Measurements from ENCODE around the gene IL1RAPL1.
"Not testable (repeated sequence)": the region's sequence is repeated elsewhere in the genome, so short reads cannot be mapped to it uniquely, and the experiment has no call there.

IL1RAPL1 gene

GRCh38 chrX:29257521-29257920, 670.3 kb downstream of the IL1RAPL1 start:
- no peak for DNase-seq (ENCODE audit: low read depth, low spot score)

- no peak for DNase-seq (ENCODE audit: low read depth, low spot score)
Observed at GRCh38 chrX:29269390-29269789, 682.1 kb downstream of the IL1RAPL1 start.

- no peak for DNase-seq (ENCODE audit: low read depth, low spot score)
Observed at GRCh38 chrX:29274517-29274916, 687.3 kb downstream of the IL1RAPL1 start.

- DNase-seq (ENCODE audit: low read depth, low spot score) = no peak
Observed at GRCh38 chrX:29275928-29276327, 688.7 kb downstream of the IL1RAPL1 start.

GRCh38 chrX:29281078-29281742, 694.0 kb downstream of the IL1RAPL1 start:
- no peak for DNase-seq (ENCODE audit: low read depth, low spot score)

GRCh38 chrX:29285664-29286063, 698.4 kb downstream of the IL1RAPL1 start:
- DNase-seq (ENCODE audit: low read depth, low spot score) = no peak

- no peak for DNase-seq (ENCODE audit: low read depth, low spot score)
Observed at GRCh38 chrX:29295987-29296680, 708.9 kb downstream of the IL1RAPL1 start.

- no peak for DNase-seq (ENCODE audit: low read depth, low spot score)
Observed at GRCh38 chrX:29297171-29297800, 710.0 kb downstream of the IL1RAPL1 start.

- DNase-seq (ENCODE audit: low read depth, low spot score) = no peak
Observed at GRCh38 chrX:29299684-29300083, 712.4 kb downstream of the IL1RAPL1 start.

GRCh38 chrX:29308726-29309125, 721.5 kb downstream of the IL1RAPL1 start:
- no peak for DNase-seq (ENCODE audit: low read depth, low spot score)

GRCh38 chrX:29315931-29316330, 728.7 kb downstream of the IL1RAPL1 start:
- DNase-seq (ENCODE audit: low read depth, low spot score) = no peak

GRCh38 chrX:29318012-29318411, 730.8 kb downstream of the IL1RAPL1 start:
- no peak for DNase-seq (ENCODE audit: low read depth, low spot score)

GRCh38 chrX:29332429-29332828, 745.2 kb downstream of the IL1RAPL1 start:
- DNase-seq (ENCODE audit: low read depth, low spot score) = not testable (repeated sequence)

GRCh38 chrX:29333091-29333490, 745.8 kb downstream of the IL1RAPL1 start:
- DNase-seq (ENCODE audit: low read depth, low spot score) = not testable (repeated sequence)

- DNase-seq (ENCODE audit: low read depth, low spot score) = no peak
Observed at GRCh38 chrX:29348288-29348687, 761.0 kb downstream of the IL1RAPL1 start.

- no peak for DNase-seq (ENCODE audit: low read depth, low spot score)
Observed at GRCh38 chrX:29359276-29359675, 772.0 kb downstream of the IL1RAPL1 start.

GRCh38 chrX:29374765-29375164, 787.5 kb downstream of the IL1RAPL1 start:
- DNase-seq (ENCODE audit: low read depth, low spot score) = not testable (repeated sequence)

- no peak for DNase-seq (ENCODE audit: low read depth, low spot score)
Observed at GRCh38 chrX:29376584-29376983, 789.3 kb downstream of the IL1RAPL1 start.

- DNase-seq (ENCODE audit: low read depth, low spot score) = no peak
Observed at GRCh38 chrX:29382811-29383210, 795.6 kb downstream of the IL1RAPL1 start.

GRCh38 chrX:29388509-29388908, 801.3 kb downstream of the IL1RAPL1 start:
- DNase-seq (ENCODE audit: low read depth, low spot score) = no peak

- DNase-seq (ENCODE audit: low read depth, low spot score) = no peak
Observed at GRCh38 chrX:29397506-29397905, 810.3 kb downstream of the IL1RAPL1 start.

GRCh38 chrX:29407357-29407756, 820.1 kb downstream of the IL1RAPL1 start:
- no peak for DNase-seq (ENCODE audit: low read depth, low spot score)
